Measurements from ENCODE around the gene HCFC2.

The HCFC2 gene

DNA sequence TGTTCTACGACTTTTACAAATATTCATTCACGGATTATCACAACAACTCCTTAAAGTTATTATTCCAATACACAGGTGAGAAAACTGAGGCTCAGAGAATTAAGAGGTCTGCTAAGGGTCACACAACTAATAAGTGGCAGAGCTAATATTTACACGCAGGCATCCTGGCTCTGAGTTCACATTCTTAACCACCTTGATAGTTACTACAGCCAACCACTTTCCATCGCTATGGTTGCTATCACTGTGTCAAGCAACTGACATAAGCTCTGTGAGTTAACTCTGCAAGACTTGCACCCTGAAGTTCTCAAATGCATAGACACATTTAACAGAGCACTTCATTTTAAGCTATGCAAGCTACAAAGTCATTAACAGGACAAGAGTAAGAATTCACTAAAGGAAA is 18.0 kb upstream of the HCFC2 start:
- no peaks in the 10 kb centered on the region for H3K36me3 ChIP-seq (ENCODE audit: control insufficient read depth, insufficient read depth, low read length)
- H3K9ac ChIP-seq (ENCODE audit: low read depth, low read length): no peak overlapping the region
- H3K4me3 ChIP-seq (ENCODE audit: low read depth, low read length): no peak overlapping the region
- no peaks in the 10 kb centered on the region for H3K9me3 ChIP-seq (ENCODE audit: control insufficient read depth, insufficient read depth, low read length)
- peaks cover 5% of the 10 kb centered on the region for H3K4me1 ChIP-seq (ENCODE audit: control insufficient read depth, insufficient read depth, low read length)
- peaks cover 22% of the 10 kb centered on the region for H3K27me3 ChIP-seq (ENCODE audit: control insufficient read depth, insufficient read depth, low read length)

DNA sequence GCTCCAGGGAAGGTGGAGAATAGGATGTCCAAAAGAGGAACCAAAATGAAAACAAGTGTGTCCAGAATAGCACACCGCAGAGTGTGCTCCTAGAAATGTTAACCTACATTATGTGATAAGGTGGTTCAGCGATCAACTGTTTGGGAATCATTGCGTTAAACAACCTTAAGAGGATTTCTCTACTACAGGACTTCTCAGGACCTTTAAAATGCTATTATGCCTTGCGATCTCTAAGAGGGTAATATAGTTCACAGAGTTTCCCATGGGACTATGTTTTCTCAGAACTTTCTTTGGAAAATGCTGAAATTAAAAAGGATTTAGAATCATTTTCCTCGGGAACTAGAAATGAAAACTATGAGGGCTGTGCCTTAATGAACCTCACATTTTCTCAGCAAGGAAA is 16.2 kb upstream of the HCFC2 start:
- Histone ChIP-seq H3K4me3 (ENCODE audit: low read depth, low read length) (no peak overlapping the region), H3K36me3 (ENCODE audit: control insufficient read depth, insufficient read depth, low read length) (no peaks in the 10 kb centered on the region), H3K9ac (ENCODE audit: low read depth, low read length) (no peak overlapping the region), H3K27me3 (ENCODE audit: control insufficient read depth, insufficient read depth, low read length) (peaks cover 22% of the 10 kb centered on the region), H3K4me1 (ENCODE audit: control insufficient read depth, insufficient read depth, low read length) (peaks cover 5% of the 10 kb centered on the region), H3K9me3 (ENCODE audit: control insufficient read depth, insufficient read depth, low read length) (no peaks in the 10 kb centered on the region)

DNA sequence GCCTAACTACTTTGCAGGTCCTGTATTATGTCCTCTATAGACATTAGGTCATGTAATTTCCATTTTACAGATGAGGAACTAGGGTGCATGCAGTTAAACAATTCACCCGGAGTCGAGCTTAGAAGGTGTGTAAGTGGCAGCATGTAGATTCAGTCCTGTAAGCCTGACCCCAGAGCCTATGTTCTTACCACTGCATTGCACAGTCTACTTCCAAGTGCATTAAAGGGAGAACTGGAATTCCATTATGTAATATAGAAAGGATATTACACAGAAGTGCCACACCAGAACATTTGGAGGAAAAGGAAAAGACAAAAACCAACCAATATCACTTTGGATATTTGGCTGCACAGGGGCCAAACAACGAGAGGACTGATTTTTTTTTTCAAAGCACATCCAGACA is 15.5 kb upstream of the HCFC2 start:
- Histone ChIP-seq H3K4me1 (ENCODE audit: control insufficient read depth, insufficient read depth, low read length) (peaks cover 5% of the 10 kb centered on the region), H3K36me3 (ENCODE audit: control insufficient read depth, insufficient read depth, low read length) (no peaks in the 10 kb centered on the region), H3K4me3 (ENCODE audit: low read depth, low read length) (no peak overlapping the region), H3K9ac (ENCODE audit: low read depth, low read length) (no peak overlapping the region), H3K9me3 (ENCODE audit: control insufficient read depth, insufficient read depth, low read length) (no peaks in the 10 kb centered on the region), H3K27me3 (ENCODE audit: control insufficient read depth, insufficient read depth, low read length) (peaks cover 22% of the 10 kb centered on the region)

DNA sequence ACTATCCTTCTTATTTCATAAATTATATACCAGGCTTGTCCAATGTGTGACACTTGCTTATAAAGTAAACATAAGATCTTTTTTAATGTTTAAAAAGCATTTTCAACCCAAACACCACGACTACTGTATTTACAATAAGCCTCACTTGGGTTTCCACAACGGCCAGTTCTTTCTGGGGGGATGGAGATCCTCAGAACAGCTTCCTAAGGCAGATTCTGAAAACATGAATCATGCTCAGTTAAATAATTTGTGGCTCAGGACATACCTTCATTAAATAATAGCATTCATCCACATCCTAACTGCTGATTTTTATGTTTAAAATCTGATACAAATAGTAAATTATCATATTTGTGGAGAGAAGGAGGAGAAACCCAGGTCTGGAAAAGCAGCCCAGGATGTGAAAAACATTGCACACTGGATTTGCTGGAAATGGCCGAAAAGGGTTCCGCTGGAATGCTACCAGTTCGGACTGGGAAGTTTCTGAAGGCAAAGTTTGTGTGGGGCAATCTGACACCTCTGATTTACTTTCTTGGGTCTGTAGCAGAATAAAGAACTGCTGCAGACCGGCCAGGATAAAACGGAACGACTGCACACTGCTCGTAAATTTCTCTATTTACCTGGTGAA is 14.9 kb upstream of the HCFC2 start:
- Histone ChIP-seq H3K27me3 (ENCODE audit: control insufficient read depth, insufficient read depth, low read length) (peaks cover 22% of the 10 kb centered on the region), H3K4me1 (ENCODE audit: control insufficient read depth, insufficient read depth, low read length) (peaks cover 5% of the 10 kb centered on the region), H3K4me3 (ENCODE audit: low read depth, low read length) (peak overlapping the region; percentile 72), H3K9ac (ENCODE audit: low read depth, low read length) (no peak overlapping the region), H3K36me3 (ENCODE audit: control insufficient read depth, insufficient read depth, low read length) (no peaks in the 10 kb centered on the region), H3K9me3 (ENCODE audit: control insufficient read depth, insufficient read depth, low read length) (no peaks in the 10 kb centered on the region)

DNA sequence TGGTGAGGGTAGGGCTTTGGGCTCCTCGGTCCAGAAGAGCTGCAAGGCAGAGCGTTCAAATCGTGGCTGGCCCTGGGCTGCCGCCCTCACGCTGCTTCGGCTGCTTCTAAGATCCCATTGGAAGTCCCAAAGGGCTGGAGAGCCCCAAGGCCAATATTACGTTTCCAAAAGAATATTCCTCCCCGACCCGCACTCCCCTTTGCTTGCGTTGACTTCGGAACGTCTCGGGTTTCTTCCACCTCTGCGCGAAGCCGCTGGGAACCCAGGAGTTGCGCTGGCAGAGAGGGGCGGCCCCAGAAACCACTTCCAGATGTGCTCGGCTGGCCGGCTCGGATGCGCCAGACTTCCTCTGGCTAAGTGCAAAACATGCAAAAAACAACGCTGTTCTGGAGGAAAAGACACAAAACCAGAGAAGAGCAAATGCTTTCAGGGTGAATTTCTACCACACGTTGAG is 14.4 kb upstream of the HCFC2 start, which contains the start of gene GLT8D2:
Gene GLT8D2 (minus strand): TSS at position 285 of the 454 bp plus-strand sequence. CDS start 30,539 bp downstream, outside the sequence.
- Histone ChIP-seq H3K9me3 (ENCODE audit: control insufficient read depth, insufficient read depth, low read length) (no peaks in the 10 kb centered on the region), H3K4me3 (ENCODE audit: low read depth, low read length) (peak within 1 kb of the TSS; percentile 72), H3K4me1 (ENCODE audit: control insufficient read depth, insufficient read depth, low read length) (peaks cover 10% of the 10 kb centered on the region), H3K36me3 (ENCODE audit: control insufficient read depth, insufficient read depth, low read length) (no peaks in the 10 kb centered on the region), H3K9ac (ENCODE audit: low read depth, low read length) (no peak within 1 kb of the TSS), H3K27me3 (ENCODE audit: control insufficient read depth, insufficient read depth, low read length) (peaks cover 22% of the 10 kb centered on the region)

DNA sequence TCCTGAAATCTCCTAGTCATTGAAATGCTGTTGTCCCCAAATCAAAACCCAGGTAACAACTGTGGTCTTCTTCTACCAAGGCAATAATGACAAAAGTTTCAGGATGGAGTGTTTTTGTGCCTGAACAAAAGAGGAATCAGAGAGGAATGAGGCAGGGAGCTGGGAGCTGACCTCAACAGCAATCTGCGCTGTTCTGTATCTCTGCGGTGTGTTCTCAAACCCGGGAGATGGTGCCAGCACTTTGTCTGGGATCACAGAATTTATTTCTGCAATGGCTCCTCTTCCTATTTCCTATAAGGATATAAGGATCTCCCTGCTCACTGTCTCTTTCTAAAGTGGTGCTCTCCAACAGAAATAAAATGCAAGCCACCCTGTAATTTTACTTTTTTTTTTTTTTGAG is 13.9 kb upstream of the HCFC2 start:
- no peaks in the 10 kb centered on the region for H3K9me3 ChIP-seq (ENCODE audit: control insufficient read depth, insufficient read depth, low read length)
- H3K4me3 ChIP-seq (ENCODE audit: low read depth, low read length): peak overlapping the region; percentile 72
- H3K9ac ChIP-seq (ENCODE audit: low read depth, low read length): no peak overlapping the region
- H3K36me3 ChIP-seq (ENCODE audit: control insufficient read depth, insufficient read depth, low read length): no peaks in the 10 kb centered on the region
- peaks cover 14% of the 10 kb centered on the region for H3K4me1 ChIP-seq (ENCODE audit: control insufficient read depth, insufficient read depth, low read length)
- peaks cover 22% of the 10 kb centered on the region for H3K27me3 ChIP-seq (ENCODE audit: control insufficient read depth, insufficient read depth, low read length)

DNA sequence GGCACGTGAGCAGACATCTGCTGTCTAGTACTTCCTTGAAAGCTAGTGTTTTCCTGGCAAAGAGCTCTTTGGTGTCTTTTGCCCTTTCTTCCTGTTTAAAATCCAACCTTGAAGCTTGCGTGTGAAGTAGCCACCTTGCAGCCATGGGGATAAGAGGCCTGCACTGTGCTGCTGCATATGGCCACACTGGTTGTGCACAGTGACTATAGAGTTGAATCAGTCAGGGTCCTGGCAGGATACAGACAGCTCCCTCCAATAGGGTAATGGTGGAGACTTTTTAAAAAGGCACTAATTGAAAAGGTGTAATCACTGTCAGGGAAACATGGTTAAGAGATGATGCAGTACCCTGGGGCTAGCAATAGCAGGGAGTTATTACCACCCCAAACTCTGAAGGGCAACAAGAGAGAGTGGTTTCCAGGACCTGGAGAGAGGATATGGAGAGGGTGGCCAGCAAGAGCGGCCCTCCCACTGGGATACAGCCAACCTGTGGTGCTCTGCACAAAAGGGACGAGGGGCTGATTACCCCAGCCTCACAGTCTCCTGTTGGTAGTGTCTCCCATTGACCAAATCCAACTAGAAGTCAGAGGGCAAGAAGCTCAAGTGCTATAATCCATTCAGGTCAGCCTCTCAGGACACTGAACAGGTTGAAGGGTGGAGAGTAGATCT is 9.5 kb upstream of the HCFC2 start:
- Histone ChIP-seq H3K9me3 (ENCODE audit: control insufficient read depth, insufficient read depth, low read length) (no peaks in the 10 kb centered on the region), H3K4me1 (ENCODE audit: control insufficient read depth, insufficient read depth, low read length) (peaks cover 22% of the 10 kb centered on the region), H3K36me3 (ENCODE audit: control insufficient read depth, insufficient read depth, low read length) (no peaks in the 10 kb centered on the region), H3K9ac (ENCODE audit: low read depth, low read length) (no peak overlapping the region), H3K27me3 (ENCODE audit: control insufficient read depth, insufficient read depth, low read length) (peaks cover 6% of the 10 kb centered on the region), H3K4me3 (ENCODE audit: low read depth, low read length) (peak overlapping the region; percentile 11)

DNA sequence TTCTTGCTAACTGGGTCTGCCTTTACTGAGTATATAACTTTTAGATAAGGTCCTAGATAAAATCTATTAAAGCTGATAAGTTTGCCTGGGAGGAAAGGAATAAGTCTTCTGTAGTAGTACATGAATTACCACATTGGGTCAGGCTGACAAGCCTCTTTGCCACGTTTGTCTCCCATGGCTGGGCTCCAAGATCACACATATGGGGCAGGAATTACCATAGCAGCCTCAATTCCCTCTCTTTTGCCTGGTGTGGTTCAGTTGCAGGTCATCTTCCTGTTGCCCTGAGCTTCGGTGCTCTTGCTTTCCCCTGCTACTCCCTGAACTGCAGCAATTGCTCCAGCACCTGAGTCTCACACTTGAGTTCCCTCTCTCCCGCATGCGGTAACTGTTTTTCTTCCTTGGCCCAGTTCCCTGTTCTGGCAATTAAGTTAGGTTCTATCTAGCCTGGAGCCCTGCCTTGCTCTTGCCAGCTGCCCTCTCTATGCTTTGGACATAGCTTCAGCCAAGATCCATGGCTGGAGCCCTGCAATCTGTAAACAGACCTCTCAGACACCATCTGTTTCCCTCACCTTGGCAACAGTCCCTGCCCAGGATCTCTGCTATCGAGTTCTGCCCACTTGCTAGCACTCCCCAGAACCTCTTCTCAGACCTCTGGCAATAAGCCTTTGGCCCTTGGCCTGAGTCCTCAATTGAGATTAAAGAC is 8.5 kb upstream of the HCFC2 start:
- Histone ChIP-seq H3K4me3 (ENCODE audit: low read depth, low read length) (no peak overlapping the region), H3K27me3 (ENCODE audit: control insufficient read depth, insufficient read depth, low read length) (no peaks in the 10 kb centered on the region), H3K9me3 (ENCODE audit: control insufficient read depth, insufficient read depth, low read length) (no peaks in the 10 kb centered on the region), H3K4me1 (ENCODE audit: control insufficient read depth, insufficient read depth, low read length) (peaks cover 20% of the 10 kb centered on the region), H3K9ac (ENCODE audit: low read depth, low read length) (no peak overlapping the region), H3K36me3 (ENCODE audit: control insufficient read depth, insufficient read depth, low read length) (no peaks in the 10 kb centered on the region)

DNA sequence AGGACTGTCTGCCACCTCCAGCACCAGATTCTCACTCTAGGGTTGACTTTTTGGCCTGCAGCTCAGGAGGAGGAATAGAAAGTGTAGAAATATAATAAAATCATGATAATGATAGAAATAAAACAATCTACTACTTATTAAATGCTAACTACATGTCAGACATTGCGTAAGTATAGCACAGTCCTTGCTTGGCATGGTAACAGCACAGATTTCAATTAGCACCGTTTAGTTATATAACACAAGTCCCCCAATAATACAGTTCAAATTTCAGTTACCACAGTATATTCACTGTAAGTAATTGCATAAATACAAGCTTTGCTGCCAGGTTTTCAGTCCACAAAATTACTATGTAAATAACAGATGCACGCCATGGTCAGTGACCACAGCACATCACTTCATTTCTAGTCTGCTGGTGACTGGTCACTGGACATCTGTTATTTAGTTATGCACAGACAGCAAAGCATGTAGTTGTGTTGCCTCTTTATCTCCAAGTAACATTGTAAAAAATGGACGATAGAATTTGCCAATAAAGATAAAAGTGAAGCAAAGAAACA is 7.8 kb upstream of the HCFC2 start:
- Histone ChIP-seq H3K27me3 (ENCODE audit: control insufficient read depth, insufficient read depth, low read length) (no peaks in the 10 kb centered on the region), H3K36me3 (ENCODE audit: control insufficient read depth, insufficient read depth, low read length) (no peaks in the 10 kb centered on the region), H3K9me3 (ENCODE audit: control insufficient read depth, insufficient read depth, low read length) (no peaks in the 10 kb centered on the region), H3K4me1 (ENCODE audit: control insufficient read depth, insufficient read depth, low read length) (peaks cover 20% of the 10 kb centered on the region), H3K9ac (ENCODE audit: low read depth, low read length) (no peak overlapping the region), H3K4me3 (ENCODE audit: low read depth, low read length) (no peak overlapping the region)

DNA sequence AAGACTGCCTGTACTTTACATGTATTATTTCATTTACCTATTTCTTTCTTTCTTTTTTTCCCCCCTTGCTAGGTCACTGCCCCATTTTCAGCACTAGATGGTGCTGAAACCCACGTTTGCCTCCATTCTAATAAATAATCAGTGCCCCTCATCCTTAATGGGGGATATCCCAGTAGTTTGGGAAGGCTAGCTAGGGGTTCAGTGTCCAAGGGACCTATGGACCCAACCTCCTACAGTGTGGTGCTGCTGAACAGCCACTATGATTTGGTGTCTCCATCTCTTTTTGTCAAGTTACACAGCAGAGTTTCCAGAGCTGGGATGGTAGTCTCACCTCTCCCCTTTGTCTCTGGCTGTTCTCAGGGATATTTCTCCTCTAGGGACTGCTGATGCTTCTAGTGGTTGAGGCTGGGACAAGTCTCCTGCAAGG is 6.5 kb upstream of the HCFC2 start:
- H3K9me3 ChIP-seq (ENCODE audit: control insufficient read depth, insufficient read depth, low read length): no peaks in the 10 kb centered on the region
- H3K4me3 ChIP-seq (ENCODE audit: low read depth, low read length): no peak overlapping the region
- no peaks in the 10 kb centered on the region for H3K27me3 ChIP-seq (ENCODE audit: control insufficient read depth, insufficient read depth, low read length)
- H3K9ac ChIP-seq (ENCODE audit: low read depth, low read length): no peak overlapping the region
- H3K4me1 ChIP-seq (ENCODE audit: control insufficient read depth, insufficient read depth, low read length): peaks cover 20% of the 10 kb centered on the region
- H3K36me3 ChIP-seq (ENCODE audit: control insufficient read depth, insufficient read depth, low read length): no peaks in the 10 kb centered on the region

DNA sequence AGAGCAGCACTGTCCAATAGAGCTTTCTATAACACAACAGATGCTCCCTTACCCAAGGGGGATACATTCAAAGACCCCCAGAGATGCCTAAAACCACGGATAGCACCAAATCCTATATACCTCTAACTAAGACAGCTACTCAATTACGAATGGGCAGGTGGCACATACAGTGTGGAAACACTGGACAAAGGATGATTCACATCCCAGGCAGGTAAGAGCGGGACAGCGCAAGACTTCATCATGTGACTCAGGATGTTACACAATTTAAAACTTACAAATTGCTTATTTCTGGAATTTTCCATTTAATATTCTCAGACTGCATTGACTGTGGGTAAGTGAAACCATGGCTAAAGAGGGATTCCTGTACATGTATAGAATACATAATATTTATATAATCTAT is 5.5 kb upstream of the HCFC2 start:
- Histone ChIP-seq H3K9ac (ENCODE audit: low read depth, low read length) (no peak overlapping the region), H3K36me3 (ENCODE audit: control insufficient read depth, insufficient read depth, low read length) (no peaks in the 10 kb centered on the region), H3K4me1 (ENCODE audit: control insufficient read depth, insufficient read depth, low read length) (peaks cover 20% of the 10 kb centered on the region), H3K9me3 (ENCODE audit: control insufficient read depth, insufficient read depth, low read length) (no peaks in the 10 kb centered on the region), H3K27me3 (ENCODE audit: control insufficient read depth, insufficient read depth, low read length) (peaks cover 3% of the 10 kb centered on the region), H3K4me3 (ENCODE audit: low read depth, low read length) (no peak overlapping the region)
